HepG2 (cell line): Measurements from ENCODE around the gene TPM1. TPM values are rescaled to one million over a fixed set of nuclear protein-coding genes. Genes with fewer than 3 reads are reported as not detected.

Source experiments
- AGO1 ChIP-seq: fragments of 200-400 bp; formaldehyde crosslinking; IDR thresholded peaks from 2 replicates; pipeline ENCODE4 v1.6.1; 2017; ENCODE audit warnings: mild to moderate bottlenecking, low read depth, low read length, moderate library complexity; ENCODE audit not compliant: poor library complexity, severe bottlenecking
- ARNTL ChIP-seq: sonication (generic); formaldehyde crosslinking; IDR thresholded peaks from 2 replicates; pipeline ENCODE4 v1.4.0; 2020; ENCODE audit warnings: mild to moderate bottlenecking, missing genetic modification reagents
- EEA1 ChIP-seq: sonication (generic); formaldehyde crosslinking; IDR thresholded peaks from 2 replicates; pipeline ENCODE4 v1.5.1; 2020; ENCODE audit warnings: mild to moderate bottlenecking, missing genetic modification reagents, borderline replicate concordance
- FOXA3 ChIP-seq: IDR thresholded peaks from 2 replicates; pipeline ENCODE4 v1.6.1; 2016; ENCODE audit warnings: missing genetic modification reagents, missing compliant biosample characterization
- FOXP1 ChIP-seq, 2 experiments: fragments of 450-650 bp in 1 of 2; IDR thresholded peaks; 2 replicates each; pipeline ENCODE4 v1.6.1; 2017 to 2018; ENCODE audit warnings: antibody characterized with exemption in 1 of 2
- HHEX ChIP-seq: IDR thresholded peaks from 2 replicates; pipeline ENCODE4 v1.6.1; 2016; ENCODE audit warnings: control low read depth
- HMG20B ChIP-seq: conservative IDR thresholded peaks from 2 replicates; pipeline ENCODE4 v1.6.1; 2016; ENCODE audit warnings: missing genetic modification reagents, missing compliant biosample characterization
- KDM1A ChIP-seq: IDR thresholded peaks from 2 replicates; pipeline ENCODE4 v1.6.1; 2016; ENCODE audit warnings: missing compliant biosample characterization
- SMAD3 ChIP-seq: sonication (generic); formaldehyde crosslinking; IDR thresholded peaks from 2 replicates; pipeline ENCODE4 v1.4.0; 2020; ENCODE audit warnings: missing genetic modification reagents
- ZFP62 ChIP-seq: sonication (generic); formaldehyde crosslinking; IDR thresholded peaks from 2 replicates; pipeline ENCODE4 v1.4.0; 2020; ENCODE audit warnings: missing genetic modification reagents
- ZMYM3 ChIP-seq: sonication (generic); formaldehyde crosslinking; IDR thresholded peaks from 2 replicates; pipeline ENCODE4 v1.5.1; 2020; ENCODE audit warnings: mild to moderate bottlenecking, missing genetic modification reagents
- ZNF256 ChIP-seq: sonication (generic); formaldehyde crosslinking; conservative IDR thresholded peaks from 2 replicates; pipeline ENCODE4 v1.4.0; 2020; ENCODE audit warnings: missing genetic modification reagents
- ZNF260 ChIP-seq: sonication (generic); formaldehyde crosslinking; IDR thresholded peaks from 2 replicates; pipeline ENCODE4 v1.4.0; 2020; ENCODE audit warnings: missing genetic modification reagents, low read depth, mild to moderate bottlenecking, borderline replicate concordance
- ZNF614 ChIP-seq: IDR thresholded peaks from 2 replicates; pipeline ENCODE4 v1.6.1; 2018; ENCODE audit warnings: missing biosample characterization, missing genetic modification reagents, inconsistent platforms, borderline replicate concordance
- ZNF619 ChIP-seq: sonication (generic); formaldehyde crosslinking; IDR thresholded peaks from 2 replicates; pipeline ENCODE4 v1.4.0; 2020; ENCODE audit warnings: mild to moderate bottlenecking, missing genetic modification reagents
- ZNF747 ChIP-seq: sonication (generic); formaldehyde crosslinking; IDR thresholded peaks from 2 replicates; pipeline ENCODE4 v1.8.1; 2023; ENCODE audit warnings: missing genetic modification reagents, mild to moderate bottlenecking, borderline replicate concordance
- polyA plus RNA-seq, 8 experiments: library from polyadenylated mRNA; depleted of rRNA in 3 of 8; stranded (reverse) in 7 of 8; unstranded in 1 of 8; fragments of >200 nt; fragmentation: Illumina TruSeq in 4 of 8; extraction: Trizol in 4 of 8; gene quantifications; 2 replicates each; pipeline versions ENCODE4 v1.2.1 to v1.2.3, GENCODE V29; 2011 to 2016; ENCODE audit warnings: low read depth in 4 of 8, missing spikeins in 1 of 8, mixed read lengths in 1 of 8; ENCODE audit not compliant: insufficient read depth in 1 of 8
- total RNA-seq, 5 experiments: library from RNA; depleted of rRNA; stranded (reverse); fragments of >200 nt; fragmentation: Illumina TruSeq; extraction: Trizol; gene quantifications; 2 replicates each; pipeline ENCODE4 v1.2.3, GENCODE V29; 2016; ENCODE audit warnings: low read depth in 1 of 5
- TF ChIP-seq, protein P1 (sequence below): IDR thresholded peaks from 2 replicates; pipeline ENCODE4 v1.6.1; 2016; ENCODE audit warnings: low read depth
- TF ChIP-seq, protein P2 (sequence below), 2 experiments: sonication (generic) in 1 of 2; formaldehyde crosslinking in 1 of 2; IDR thresholded peaks; 2 replicates each; pipeline versions ENCODE4 v1.4.0 to v1.6.1; 2016 to 2020; ENCODE audit warnings: borderline replicate concordance in 1 of 2, low read depth in 1 of 2, mild to moderate bottlenecking in 1 of 2, missing genetic modification reagents in 1 of 2
- TF ChIP-seq, protein P3 (sequence below): sonication (generic); formaldehyde crosslinking; IDR thresholded peaks from 2 replicates; pipeline ENCODE4 v1.4.0; 2020; ENCODE audit warnings: missing genetic modification reagents
- TF ChIP-seq, protein P4 (sequence below): sonication (generic); formaldehyde crosslinking; IDR thresholded peaks from 2 replicates; pipeline ENCODE4 v1.4.0; 2020; ENCODE audit warnings: missing genetic modification reagents

TPM1 gene
- total and polyA plus RNA-seq, 2 of the 13 experiments (the other 11 are each of a cell fraction or from before 2014, with no cell fraction given) = 98.9 to 109 TPM

DNA sequence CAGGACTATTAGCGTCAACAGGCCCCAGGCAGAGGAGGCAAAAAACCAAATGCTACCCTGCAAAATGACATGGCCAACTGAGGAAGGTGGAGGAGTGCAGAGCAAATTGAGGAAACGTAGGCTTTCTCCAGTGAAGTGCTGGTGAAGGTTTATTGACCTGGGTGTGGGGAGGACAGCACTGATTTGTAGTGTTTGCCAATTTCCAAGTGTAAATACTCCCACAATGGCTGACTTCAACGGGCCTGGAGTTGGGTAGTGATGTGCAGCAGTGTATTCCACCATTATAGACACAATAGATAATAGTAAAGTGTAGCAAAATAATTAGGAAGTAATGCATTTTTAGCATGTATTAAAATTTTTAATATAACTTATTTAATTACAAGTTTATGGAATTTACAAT, 32.2 kb upstream of the TPM1 start (continued):
- TF ChIP-seq, protein P1, sequence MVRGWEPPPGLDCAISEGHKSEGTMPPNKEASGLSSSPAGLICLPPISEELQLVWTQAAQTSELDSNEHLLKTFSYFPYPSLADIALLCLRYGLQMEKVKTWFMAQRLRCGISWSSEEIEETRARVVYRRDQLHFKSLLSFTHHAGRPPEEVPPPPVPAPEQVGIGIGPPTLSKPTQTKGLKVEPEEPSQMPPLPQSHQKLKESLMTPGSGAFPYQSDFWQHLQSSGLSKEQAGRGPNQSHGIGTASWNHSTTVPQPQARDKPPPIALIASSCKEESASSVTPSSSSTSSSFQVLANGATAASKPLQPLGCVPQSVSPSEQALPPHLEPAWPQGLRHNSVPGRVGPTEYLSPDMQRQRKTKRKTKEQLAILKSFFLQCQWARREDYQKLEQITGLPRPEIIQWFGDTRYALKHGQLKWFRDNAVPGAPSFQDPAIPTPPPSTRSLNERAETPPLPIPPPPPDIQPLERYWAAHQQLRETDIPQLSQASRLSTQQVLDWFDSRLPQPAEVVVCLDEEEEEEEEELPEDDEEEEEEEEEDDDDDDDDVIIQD (CRISPR knock-in tag) = 0 out of 2 replicates have a peak, but pooled peaks have one; percentile 13
- TF ChIP-seq, protein P2, sequence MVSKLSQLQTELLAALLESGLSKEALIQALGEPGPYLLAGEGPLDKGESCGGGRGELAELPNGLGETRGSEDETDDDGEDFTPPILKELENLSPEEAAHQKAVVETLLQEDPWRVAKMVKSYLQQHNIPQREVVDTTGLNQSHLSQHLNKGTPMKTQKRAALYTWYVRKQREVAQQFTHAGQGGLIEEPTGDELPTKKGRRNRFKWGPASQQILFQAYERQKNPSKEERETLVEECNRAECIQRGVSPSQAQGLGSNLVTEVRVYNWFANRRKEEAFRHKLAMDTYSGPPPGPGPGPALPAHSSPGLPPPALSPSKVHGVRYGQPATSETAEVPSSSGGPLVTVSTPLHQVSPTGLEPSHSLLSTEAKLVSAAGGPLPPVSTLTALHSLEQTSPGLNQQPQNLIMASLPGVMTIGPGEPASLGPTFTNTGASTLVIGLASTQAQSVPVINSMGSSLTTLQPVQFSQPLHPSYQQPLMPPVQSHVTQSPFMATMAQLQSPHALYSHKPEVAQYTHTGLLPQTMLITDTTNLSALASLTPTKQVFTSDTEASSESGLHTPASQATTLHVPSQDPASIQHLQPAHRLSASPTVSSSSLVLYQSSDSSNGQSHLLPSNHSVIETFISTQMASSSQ (IDR thresholded peaks at IDR 0.05; ENCODE audit: low read depth) = no peak
- TF ChIP-seq, protein P2 (CRISPR knock-in tag; IDR thresholded peaks at IDR 0.05; ENCODE audit: borderline replicate concordance) = no peak
- TF ChIP-seq ZNF619 (CRISPR knock-in tag) = no peak
- no peak for TF ChIP-seq ZNF614 (CRISPR knock-in tag)
- TF ChIP-seq ZMYM3 = peak; percentile 18; the same call in 1 of the 2 replicates
- TF ChIP-seq EEA1 (CRISPR knock-in tag) = no peak
- peak; percentile 67 for TF ChIP-seq FOXA3 (CRISPR knock-in tag)
- TF ChIP-seq HHEX (CRISPR knock-in tag) = no peak
- no peak for TF ChIP-seq ZNF747 (CRISPR knock-in tag)
- no peak for TF ChIP-seq SMAD3 (CRISPR knock-in tag)
- TF ChIP-seq, protein P3, sequence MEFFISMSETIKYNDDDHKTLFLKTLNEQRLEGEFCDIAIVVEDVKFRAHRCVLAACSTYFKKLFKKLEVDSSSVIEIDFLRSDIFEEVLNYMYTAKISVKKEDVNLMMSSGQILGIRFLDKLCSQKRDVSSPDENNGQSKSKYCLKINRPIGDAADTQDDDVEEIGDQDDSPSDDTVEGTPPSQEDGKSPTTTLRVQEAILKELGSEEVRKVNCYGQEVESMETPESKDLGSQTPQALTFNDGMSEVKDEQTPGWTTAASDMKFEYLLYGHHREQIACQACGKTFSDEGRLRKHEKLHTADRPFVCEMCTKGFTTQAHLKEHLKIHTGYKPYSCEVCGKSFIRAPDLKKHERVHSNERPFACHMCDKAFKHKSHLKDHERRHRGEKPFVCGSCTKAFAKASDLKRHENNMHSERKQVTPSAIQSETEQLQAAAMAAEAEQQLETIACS = no peak
- TF ChIP-seq AGO1 = no peak
- TF ChIP-seq HMG20B (CRISPR knock-in tag) = peak; percentile 70; the same call in 1 of the 2 replicates
- TF ChIP-seq ARNTL (CRISPR knock-in tag) = no peak
- TF ChIP-seq, protein P4, sequence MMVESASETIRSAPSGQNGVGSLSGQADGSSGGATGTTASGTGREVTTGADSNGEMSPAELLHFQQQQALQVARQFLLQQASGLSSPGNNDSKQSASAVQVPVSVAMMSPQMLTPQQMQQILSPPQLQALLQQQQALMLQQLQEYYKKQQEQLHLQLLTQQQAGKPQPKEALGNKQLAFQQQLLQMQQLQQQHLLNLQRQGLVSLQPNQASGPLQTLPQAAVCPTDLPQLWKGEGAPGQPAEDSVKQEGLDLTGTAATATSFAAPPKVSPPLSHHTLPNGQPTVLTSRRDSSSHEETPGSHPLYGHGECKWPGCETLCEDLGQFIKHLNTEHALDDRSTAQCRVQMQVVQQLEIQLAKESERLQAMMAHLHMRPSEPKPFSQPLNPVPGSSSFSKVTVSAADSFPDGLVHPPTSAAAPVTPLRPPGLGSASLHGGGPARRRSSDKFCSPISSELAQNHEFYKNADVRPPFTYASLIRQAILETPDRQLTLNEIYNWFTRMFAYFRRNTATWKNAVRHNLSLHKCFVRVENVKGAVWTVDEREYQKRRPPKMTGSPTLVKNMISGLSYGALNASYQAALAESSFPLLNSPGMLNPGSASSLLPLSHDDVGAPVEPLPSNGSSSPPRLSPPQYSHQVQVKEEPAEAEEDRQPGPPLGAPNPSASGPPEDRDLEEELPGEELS (CRISPR knock-in tag) = peak; percentile 57
- no peak for TF ChIP-seq FOXP1 (IDR thresholded peaks at IDR 0.05)
- TF ChIP-seq FOXP1 (CRISPR knock-in tag; IDR thresholded peaks at IDR 0.05) = peak; percentile 32; the same call in 1 of the 2 replicates
- TF ChIP-seq ZNF256 (CRISPR knock-in tag) = no peak
- no peak for TF ChIP-seq ZNF260 (CRISPR knock-in tag)
- TF ChIP-seq ZFP62 (CRISPR knock-in tag) = no peak
- 0 out of 2 replicates have a peak, but pooled peaks have one; percentile 13 for TF ChIP-seq KDM1A (CRISPR knock-in tag)
